SK-N-SH treated with all-trans-retinoic acid at 6 μM for 48 hours (cell line): ENCODE data around the gene P4HTM.

Experiments used
- ATAC-seq: fragments of 200-7000 bp; cut with Tn5 transposase; 3 replicates; pipeline ENCODE4 v1.9.1; 2020; ENCODE audit warnings: mild to moderate bottlenecking, moderate library complexity
- ARNTL ChIP-seq: fragments of 450-650 bp; formaldehyde crosslinking; IDR thresholded peaks from 2 replicates; pipeline ENCODE4 v1.5.0; 2020; ENCODE audit warnings: low read depth, mild to moderate bottlenecking, moderate library complexity, borderline replicate concordance
- BACH2 ChIP-seq: fragments of 250-450 bp; sonication (Bioruptor Pico); IDR thresholded peaks from 2 replicates; pipeline ENCODE4 v1.9.0; 2021; ENCODE audit warnings: mild to moderate bottlenecking, borderline replicate concordance
- CREB5 ChIP-seq: fragments of 250-450 bp; sonication (Bioruptor Pico); IDR thresholded peaks from 2 replicates; pipeline ENCODE4 v1.5.1; 2020; ENCODE audit warnings: low read depth, mild to moderate bottlenecking, moderate library complexity
- CSDC2 ChIP-seq: fragments of 250-450 bp; sonication (Bioruptor Pico); IDR thresholded peaks from 2 replicates; pipeline ENCODE4 v1.5.0; 2020; ENCODE audit warnings: mild to moderate bottlenecking, moderate library complexity
- CSRNP3 ChIP-seq: fragments of 250-450 bp; sonication (Bioruptor Pico); IDR thresholded peaks from 2 replicates; pipeline ENCODE4 v1.5.1; 2021; ENCODE audit warnings: mild to moderate bottlenecking, moderate library complexity
- ESRRG ChIP-seq: fragments of 250-450 bp; sonication (Bioruptor Pico); IDR thresholded peaks from 2 replicates; pipeline ENCODE4 v1.6.1; 2021; ENCODE audit warnings: mild to moderate bottlenecking
- GLIS3 ChIP-seq: fragments of 250-450 bp; sonication (Bioruptor Pico); IDR thresholded peaks from 2 replicates; pipeline ENCODE4 v1.5.0; 2020; ENCODE audit warnings: mild to moderate bottlenecking, moderate library complexity
- ISL1 ChIP-seq: fragments of 250-450 bp; sonication (Bioruptor Pico); IDR thresholded peaks from 2 replicates; pipeline ENCODE4 v2.1.2; 2022; ENCODE audit warnings: mild to moderate bottlenecking, moderate library complexity
- OSR1 ChIP-seq: fragments of 250-450 bp; sonication (Bioruptor Pico); IDR thresholded peaks from 2 replicates; pipeline ENCODE4 v1.8.0; 2022; ENCODE audit warnings: moderate library complexity, mild to moderate bottlenecking, inconsistent platforms
- PATZ1 ChIP-seq: fragments of 250-450 bp; sonication (Bioruptor Pico); IDR thresholded peaks from 2 replicates; pipeline ENCODE4 v1.8.0; 2020; ENCODE audit warnings: mild to moderate bottlenecking, moderate library complexity, borderline replicate concordance
- PPARA ChIP-seq: fragments of 250-450 bp; sonication (Bioruptor Pico); IDR thresholded peaks from 2 replicates; pipeline ENCODE4 v1.5.0; 2020; ENCODE audit warnings: mild to moderate bottlenecking, borderline replicate concordance
- RARB ChIP-seq: fragments of 250-450 bp; sonication (Bioruptor Pico); IDR thresholded peaks from 2 replicates; pipeline ENCODE4 v1.8.0; 2021; ENCODE audit warnings: mild to moderate bottlenecking, moderate library complexity
- SNAI2 ChIP-seq: fragments of 250-450 bp; sonication (Bioruptor Pico); IDR thresholded peaks from 2 replicates; pipeline ENCODE4 v1.5.0; 2020; ENCODE audit warnings: mild to moderate bottlenecking, moderate library complexity
- TCF4 ChIP-seq: fragments of 250-450 bp; sonication (Bioruptor Pico); IDR thresholded peaks from 2 replicates; pipeline ENCODE4 v1.8.0; 2021; ENCODE audit warnings: mild to moderate bottlenecking, moderate library complexity, borderline replicate concordance
- TOX ChIP-seq: fragments of 250-450 bp; sonication (Bioruptor Pico); IDR thresholded peaks from 2 replicates; pipeline ENCODE4 v1.8.0; 2021; ENCODE audit warnings: mild to moderate bottlenecking, moderate library complexity, borderline replicate concordance
- ZC3H10 ChIP-seq: fragments of 250-450 bp; sonication (Bioruptor Pico); IDR thresholded peaks from 2 replicates; pipeline ENCODE4 v1.5.1; 2021; ENCODE audit warnings: mild to moderate bottlenecking, moderate library complexity
- ZFP3 ChIP-seq: fragments of 250-450 bp; sonication (Bioruptor Pico); IDR thresholded peaks from 2 replicates; pipeline ENCODE4 v1.5.0; 2020; ENCODE audit warnings: mild to moderate bottlenecking, moderate library complexity
- ZFP30 ChIP-seq: fragments of 450-650 bp; formaldehyde crosslinking; IDR thresholded peaks from 2 replicates; pipeline ENCODE4 v1.5.0; 2022; ENCODE audit warnings: mild to moderate bottlenecking, moderate library complexity
- ZNF565 ChIP-seq: fragments of 450-650 bp; formaldehyde crosslinking; conservative IDR thresholded peaks from 2 replicates; pipeline ENCODE4 v1.5.0; 2020; ENCODE audit warnings: low read depth, mild to moderate bottlenecking, moderate library complexity
- ZNF70 ChIP-seq: fragments of 450-650 bp; formaldehyde crosslinking; IDR thresholded peaks from 2 replicates; pipeline ENCODE4 v1.5.0; 2020; ENCODE audit warnings: mild to moderate bottlenecking, moderate library complexity
- ZNF8 ChIP-seq: fragments of 450-650 bp; formaldehyde crosslinking; IDR thresholded peaks from 2 replicates; pipeline ENCODE4 v1.5.0; 2020; ENCODE audit warnings: mild to moderate bottlenecking, moderate library complexity

Gene P4HTM

GRCh38 chr3:48966876-48967361 lies 23.1 kb upstream of the P4HTM start:
- ATAC-seq: no peak
- TF ChIP-seq ZC3H10 (CRISPR knock-in tag) (no peak), CSRNP3 (CRISPR knock-in tag) (no peak), ZNF565 (CRISPR knock-in tag) (no peak), ZFP3 (CRISPR knock-in tag) (no peak), ISL1 (CRISPR knock-in tag) (no peak), OSR1 (CRISPR knock-in tag) (no peak), ZNF8 (CRISPR knock-in tag) (no peak), CSDC2 (CRISPR knock-in tag) (no peak), TCF4 (no peak), ARNTL (CRISPR knock-in tag) (no peak), GLIS3 (no peak), SNAI2 (no peak), ESRRG (no peak), RARB (CRISPR knock-in tag) (no peak), ZNF70 (CRISPR knock-in tag) (no peak), CREB5 (CRISPR knock-in tag) (no peak), PPARA (CRISPR knock-in tag) (no peak), ZFP30 (CRISPR knock-in tag) (no peak)

GRCh38 chr3:48970586-48970985 lies 19.5 kb upstream of the P4HTM start:
- no peak for ATAC-seq

GRCh38 chr3:48974076-48974864 lies 15.8 kb upstream of the P4HTM start:
- TF ChIP-seq PATZ1 (CRISPR knock-in tag) (no peak), CREB5 (CRISPR knock-in tag) (no peak), ZC3H10 (CRISPR knock-in tag) (no peak), CSRNP3 (CRISPR knock-in tag) (no peak), ESRRG (no peak), ISL1 (CRISPR knock-in tag) (no peak), ZFP3 (CRISPR knock-in tag) (no peak), BACH2 (CRISPR knock-in tag) (no peak)
- ATAC-seq: no peak

More at GRCh38 chr3:48970586-48970985, 19.5 kb upstream of the P4HTM start:
- TF ChIP-seq ARNTL (CRISPR knock-in tag) (no peak), TCF4 (no peak)
- TF ChIP-seq, all 23 proteins: peak for 0

GRCh38 chr3:48979451-48979850 lies 10.6 kb upstream of the P4HTM start:
- no peak for ATAC-seq
- no peak for TF ChIP-seq TOX (CRISPR knock-in tag)
- no peak for TF ChIP-seq CSDC2 (CRISPR knock-in tag)
- TF ChIP-seq ZNF8 (CRISPR knock-in tag): no peak
- TF ChIP-seq PATZ1 (CRISPR knock-in tag): no peak
- no peak for TF ChIP-seq GLIS3
- no peak for TF ChIP-seq CSRNP3 (CRISPR knock-in tag)
- TF ChIP-seq RARB (CRISPR knock-in tag): no peak
- TF ChIP-seq OSR1 (CRISPR knock-in tag): no peak
- TF ChIP-seq ZNF565 (CRISPR knock-in tag): no peak
- TF ChIP-seq PPARA (CRISPR knock-in tag): no peak
- TF ChIP-seq ZNF70 (CRISPR knock-in tag): no peak
- TF ChIP-seq CREB5 (CRISPR knock-in tag): no peak
- no peak for TF ChIP-seq ISL1 (CRISPR knock-in tag)
